NCI-H1105 (cell line): ENCODE measurements around the gene RHOBTB3.

Experiments
- DNase-seq: peaks from one replicate; lab custom pipeline; 2025; lab: John Stamatoyannopoulos, UW

The RHOBTB3 gene

DNA sequence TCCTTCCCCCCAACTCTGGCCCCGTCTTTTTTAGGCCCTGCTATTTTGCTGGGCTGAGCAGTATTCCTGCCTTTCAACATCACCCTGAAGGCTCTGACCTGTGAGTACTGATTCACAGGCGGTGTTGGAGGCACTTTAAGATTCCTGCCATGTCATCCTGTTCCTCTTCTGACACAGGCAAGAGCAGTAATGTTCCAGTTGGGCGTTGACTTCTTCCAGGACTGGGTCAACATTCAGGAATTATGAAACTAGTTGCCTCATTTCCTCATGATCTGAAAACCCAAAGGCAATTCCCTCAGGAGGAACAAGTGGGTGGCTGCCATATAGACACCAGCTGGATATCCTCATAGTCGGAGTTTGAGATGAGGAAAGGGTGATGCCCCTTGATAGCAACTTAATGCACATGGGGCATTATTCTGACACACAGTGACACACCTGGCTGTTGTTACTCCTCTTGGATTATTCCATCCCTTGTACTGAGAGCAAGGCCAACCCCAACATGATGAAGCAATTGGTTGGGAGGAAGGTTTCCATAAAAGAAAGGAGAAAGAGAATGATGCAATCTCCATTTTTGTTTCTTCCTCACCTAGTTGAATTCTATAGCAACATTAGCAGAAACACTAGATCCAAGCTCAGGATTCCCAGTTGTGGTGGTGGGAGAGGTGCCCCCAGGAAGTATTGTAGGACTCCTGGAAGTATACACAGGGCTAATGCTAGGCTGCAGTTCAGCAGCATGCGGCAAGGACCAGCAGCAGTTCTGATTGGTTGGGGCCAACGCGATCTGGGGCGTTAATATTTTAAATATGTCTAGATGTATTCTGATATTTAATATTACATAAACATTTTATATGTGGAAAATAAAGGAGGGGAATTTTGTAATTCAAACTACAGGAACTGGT is 111.0 kb downstream of the RHOBTB3 start:
- DNase-seq: no peak

DNA sequence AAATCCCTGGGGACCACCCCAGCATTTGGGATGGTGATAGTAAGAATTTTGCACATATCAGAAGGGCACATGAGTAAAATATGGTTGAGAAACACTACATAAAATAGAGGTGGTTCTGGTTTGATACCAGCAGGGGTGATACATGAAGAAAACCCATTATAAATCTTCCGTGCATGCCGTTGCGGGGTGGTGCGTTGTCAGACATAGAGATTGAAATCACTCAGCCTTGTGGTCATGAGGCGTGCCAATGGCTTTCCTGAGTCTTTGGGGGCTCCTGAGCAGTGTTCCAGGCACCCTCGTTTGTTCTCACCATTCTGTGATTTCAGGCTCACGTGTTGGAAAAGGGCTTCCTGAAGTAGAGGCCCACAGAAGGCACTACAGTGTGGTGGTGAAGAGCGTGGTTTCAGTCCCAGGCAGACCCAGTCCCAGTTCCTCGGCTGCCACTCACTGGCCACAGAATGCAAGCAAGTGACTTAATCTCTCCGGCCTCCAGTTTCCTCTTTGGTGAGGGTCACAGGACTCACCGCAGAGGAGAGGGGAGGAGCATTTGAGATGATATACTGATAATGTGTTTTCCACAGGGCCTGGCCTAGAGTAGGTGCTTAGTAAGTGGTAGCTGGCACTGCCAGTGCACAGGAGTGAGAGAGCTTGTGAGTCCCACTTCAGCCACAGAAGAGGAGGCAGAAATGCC is 111.9 kb downstream of the RHOBTB3 start:
- no peak for DNase-seq

DNA sequence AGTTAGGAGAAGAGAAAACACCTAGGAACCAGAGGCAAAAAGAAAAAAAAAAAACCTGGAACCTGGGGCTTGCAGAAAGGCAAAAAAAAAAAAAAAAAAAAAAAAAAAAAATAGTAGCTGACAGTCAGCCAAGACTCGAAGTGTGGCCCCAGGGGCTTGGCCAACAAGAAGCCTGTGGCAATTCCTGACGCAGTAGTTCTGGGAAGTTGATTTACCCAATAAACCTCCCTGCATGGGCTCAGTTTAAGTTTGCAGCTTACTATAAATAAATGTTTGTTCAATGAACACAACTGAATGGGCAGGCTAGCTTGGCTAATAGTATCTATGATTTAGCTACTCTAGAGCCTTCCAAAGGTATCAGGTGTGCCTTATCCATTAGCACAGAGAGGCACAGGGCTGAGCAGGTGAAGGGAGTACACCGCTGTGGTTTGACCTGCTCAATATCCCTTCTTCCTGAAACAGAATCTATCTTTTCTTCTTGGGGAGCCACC is 112.6 kb downstream of the RHOBTB3 start:
- DNase-seq: no peak

DNA sequence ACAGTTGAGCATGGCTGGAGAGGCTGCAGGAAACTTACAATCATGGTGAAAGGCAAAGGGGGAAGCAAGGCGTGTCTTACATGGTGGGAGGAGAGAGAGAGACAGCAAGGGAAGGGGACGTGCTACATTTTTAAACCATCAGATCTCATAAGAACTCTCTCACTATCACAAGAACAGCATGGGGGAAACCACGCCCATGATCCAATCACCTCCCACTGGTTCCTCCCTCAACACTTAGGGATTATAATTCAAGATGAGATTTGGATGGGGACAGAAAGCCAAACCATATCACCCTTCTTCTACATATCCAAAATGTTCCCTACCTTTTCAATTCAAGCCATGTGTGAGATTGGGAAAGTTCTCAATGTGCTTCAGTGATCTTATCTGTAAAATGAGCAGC is 114.3 kb downstream of the RHOBTB3 start:
- no peak for DNase-seq
